ENCODE measurements around the gene STOML3.

STOML3 gene

GRCh38 chr13:38943231-38943630, 47.4 kb downstream of the STOML3 start:
- DNase-seq (ENCODE audit: extremely low read depth, insufficient read length), result no peak
- no peaks in the 10 kb centered on the region for H3K27me3 ChIP-seq (replicated peaks; ENCODE audit: control insufficient read depth, insufficient read depth, low read length)
- TF ChIP-seq CTCF (IDR thresholded peaks at IDR 0.05; ENCODE audit: insufficient read depth, low read length, poor library complexity, severe bottlenecking), result no peak
- H3K36me3 ChIP-seq (ENCODE audit: control insufficient read depth, insufficient read depth, low read length), result no peaks in the 10 kb centered on the region
- no peak overlapping the region for H3K4me3 ChIP-seq (replicated peaks; ENCODE audit: low read depth, low read length)

- no peak overlapping the region for H3K4me3 ChIP-seq (replicated peaks; ENCODE audit: low read depth, low read length)
- no peak for TF ChIP-seq CTCF (IDR thresholded peaks at IDR 0.05; ENCODE audit: insufficient read depth, low read length, poor library complexity, severe bottlenecking)
- H3K27me3 ChIP-seq (replicated peaks; ENCODE audit: control insufficient read depth, insufficient read depth, low read length), result no peaks in the 10 kb centered on the region
- no peak for DNase-seq (ENCODE audit: extremely low read depth, insufficient read length)
- H3K36me3 ChIP-seq (ENCODE audit: control insufficient read depth, insufficient read depth, low read length), result no peaks in the 10 kb centered on the region
These were observed 49.2 kb downstream of the STOML3 start for GRCh38 chr13:38941353-38941945.

GRCh38 chr13:38933786-38934185, 56.8 kb downstream of the STOML3 start:
- H3K4me3 ChIP-seq (replicated peaks; ENCODE audit: low read depth, low read length), result no peak overlapping the region
- no peaks in the 10 kb centered on the region for H3K27me3 ChIP-seq (replicated peaks; ENCODE audit: control insufficient read depth, insufficient read depth, low read length)
- no peaks in the 10 kb centered on the region for H3K36me3 ChIP-seq (ENCODE audit: control insufficient read depth, insufficient read depth, low read length)
- no peak for TF ChIP-seq CTCF (IDR thresholded peaks at IDR 0.05; ENCODE audit: insufficient read depth, low read length, poor library complexity, severe bottlenecking)
- DNase-seq (ENCODE audit: extremely low read depth, insufficient read length), result no peak

- Histone ChIP-seq H3K27me3 (replicated peaks; ENCODE audit: control insufficient read depth, insufficient read depth, low read length) (no peaks in the 10 kb centered on the region; the same call in 1 of the 2 replicates), H3K36me3 (ENCODE audit: control insufficient read depth, insufficient read depth, low read length) (no peaks in the 10 kb centered on the region), H3K4me3 (replicated peaks; ENCODE audit: low read depth, low read length) (no peak overlapping the region)
- TF ChIP-seq CTCF (IDR thresholded peaks at IDR 0.05; ENCODE audit: insufficient read depth, low read length, poor library complexity, severe bottlenecking), result no peak
- DNase-seq (ENCODE audit: extremely low read depth, insufficient read length), result no peak
These were observed 68.5 kb downstream of the STOML3 start for GRCh38 chr13:38922170-38922569.

- TF ChIP-seq CTCF (IDR thresholded peaks at IDR 0.05; ENCODE audit: insufficient read depth, low read length, poor library complexity, severe bottlenecking), result no peak
- Histone ChIP-seq H3K4me3 (replicated peaks; ENCODE audit: low read depth, low read length) (no peak overlapping the region), H3K27me3 (replicated peaks; ENCODE audit: control insufficient read depth, insufficient read depth, low read length) (no peaks in the 10 kb centered on the region; the same call in 1 of the 2 replicates), H3K36me3 (ENCODE audit: control insufficient read depth, insufficient read depth, low read length) (no peaks in the 10 kb centered on the region)
- no peak for DNase-seq (ENCODE audit: extremely low read depth, insufficient read length)
These were observed 69.5 kb downstream of the STOML3 start for GRCh38 chr13:38921081-38921480.
